ENCODE measurements around the gene MTX3.
A peak's percentile ranks its signal among the peaks of the same experiment; 100 is the strongest.

The MTX3 gene, protein sequence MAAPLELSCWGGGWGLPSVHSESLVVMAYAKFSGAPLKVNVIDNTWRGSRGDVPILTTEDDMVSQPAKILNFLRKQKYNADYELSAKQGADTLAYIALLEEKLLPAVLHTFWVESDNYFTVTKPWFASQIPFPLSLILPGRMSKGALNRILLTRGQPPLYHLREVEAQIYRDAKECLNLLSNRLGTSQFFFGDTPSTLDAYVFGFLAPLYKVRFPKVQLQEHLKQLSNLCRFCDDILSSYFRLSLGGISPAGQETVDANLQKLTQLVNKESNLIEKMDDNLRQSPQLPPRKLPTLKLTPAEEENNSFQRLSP

GRCh38 chr5:79990598-79991507, at the start of gene MTX3:
MTX3 (minus strand) TSS chr5:79991262; CDS start chr5:79991238, 24 bp downstream.
- peaks cover 11 to 24% (median 18%) of the 10 kb centered on the region in 5 donors for H3K36me3 ChIP-seq (ENCODE audit: control insufficient read depth in 5 of 5, insufficient read depth in 5 of 5, low read length in 5 of 5)
- no peak within 1 kb of the TSS for H3K27ac ChIP-seq (ENCODE audit: low read depth, low read length)
- H3K4me1 ChIP-seq (ENCODE audit: control insufficient read depth in 5 of 5, insufficient read depth in 5 of 5, low read length in 5 of 5) = peaks cover 0 to 19% (median 17%) of the 10 kb centered on the region in 5 donors
- peak within 1 kb of the TSS; percentile 79 to 99 (median 86) for H3K4me3 ChIP-seq (ENCODE audit: low read depth in 1 of 5, low read length in 5 of 5)
- H3K9ac ChIP-seq (ENCODE audit: low read length in 5 of 5) = peak within 1 kb of the TSS in 4 of 5 donors; percentile 62 to 85 (median 77)
- H3K9me3 ChIP-seq (ENCODE audit: control insufficient read depth in 5 of 5, low read length in 5 of 5) = no peaks in the 10 kb centered on the region
- no peaks in the 10 kb centered on the region for H3K27me3 ChIP-seq (ENCODE audit: control insufficient read depth in 5 of 5, insufficient read depth in 4 of 5, low read length in 5 of 5)

- H3K9ac ChIP-seq (ENCODE audit: low read length in 5 of 5) = no peak overlapping the region
- peaks cover 0 to 7% (median 3%) of the 10 kb centered on the region in 5 donors for H3K4me1 ChIP-seq (ENCODE audit: control insufficient read depth in 5 of 5, insufficient read depth in 5 of 5, low read length in 5 of 5)
- H3K9me3 ChIP-seq (ENCODE audit: control insufficient read depth in 5 of 5, low read length in 5 of 5) = no peaks in the 10 kb centered on the region
- no peaks in the 10 kb centered on the region for H3K36me3 ChIP-seq (ENCODE audit: control insufficient read depth in 5 of 5, insufficient read depth in 5 of 5, low read length in 5 of 5)
- H3K27ac ChIP-seq (ENCODE audit: low read depth, low read length) = no peak overlapping the region
- H3K27me3 ChIP-seq (ENCODE audit: control insufficient read depth in 5 of 5, insufficient read depth in 4 of 5, low read length in 5 of 5) = peaks cover 14 to 28% (median 18%) of the 10 kb centered on the region in 5 donors
- H3K4me3 ChIP-seq (ENCODE audit: low read depth in 1 of 5, low read length in 5 of 5) = no peak overlapping the region
These were observed 48.6 kb upstream of the MTX3 start for GRCh38 chr5:80039650-80040049.

DNA sequence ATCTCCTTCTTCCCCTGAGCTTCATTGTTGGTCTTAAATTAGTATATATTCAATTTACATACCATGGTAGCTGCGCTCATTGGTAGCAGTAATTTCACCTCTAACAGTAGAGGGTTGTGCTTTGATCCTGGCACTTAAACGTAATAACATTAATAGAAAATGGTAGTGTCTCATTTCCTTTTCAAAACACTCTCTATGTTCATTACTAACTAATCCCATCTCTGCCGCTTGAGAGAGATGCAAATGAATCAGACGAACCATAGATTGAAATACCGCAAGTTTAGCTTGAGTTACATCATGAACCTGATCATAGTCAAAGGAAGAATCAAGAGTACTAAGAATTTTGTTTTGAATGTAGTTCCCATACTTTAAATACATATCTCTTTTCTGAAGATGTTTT, 46.3 kb upstream of the MTX3 start:
- Histone ChIP-seq H3K27ac (ENCODE audit: low read depth, low read length) (no peak overlapping the region), H3K9ac (ENCODE audit: low read length in 5 of 5) (no peak overlapping the region), H3K4me3 (ENCODE audit: low read depth in 1 of 5, low read length in 5 of 5) (peak overlapping the region in 1 of 5 donors; percentile 12), H3K27me3 (ENCODE audit: control insufficient read depth in 5 of 5, insufficient read depth in 4 of 5, low read length in 5 of 5) (peaks cover 26 to 40% (median 33%) of the 10 kb centered on the region in 5 donors), H3K36me3 (ENCODE audit: control insufficient read depth in 5 of 5, insufficient read depth in 5 of 5, low read length in 5 of 5) (no peaks in the 10 kb centered on the region), H3K9me3 (ENCODE audit: control insufficient read depth in 5 of 5, low read length in 5 of 5) (no peaks in the 10 kb centered on the region), H3K4me1 (ENCODE audit: control insufficient read depth in 5 of 5, insufficient read depth in 5 of 5, low read length in 5 of 5) (peaks cover 0 to 7% (median 3%) of the 10 kb centered on the region in 5 donors)

GRCh38 chr5:80036615-80037014, 45.6 kb upstream of the MTX3 start:
- H3K27ac ChIP-seq (ENCODE audit: low read depth, low read length) = no peak overlapping the region
- no peaks in the 10 kb centered on the region for H3K36me3 ChIP-seq (ENCODE audit: control insufficient read depth in 5 of 5, insufficient read depth in 5 of 5, low read length in 5 of 5)
- H3K4me3 ChIP-seq (ENCODE audit: low read depth in 1 of 5, low read length in 5 of 5) = peak overlapping the region in 2 of 5 donors; percentile 12 to 24
- H3K9me3 ChIP-seq (ENCODE audit: control insufficient read depth in 5 of 5, low read length in 5 of 5) = no peaks in the 10 kb centered on the region
- no peak overlapping the region for H3K9ac ChIP-seq (ENCODE audit: low read length in 5 of 5)
- H3K27me3 ChIP-seq (ENCODE audit: control insufficient read depth in 5 of 5, insufficient read depth in 4 of 5, low read length in 5 of 5) = peaks cover 26 to 40% (median 34%) of the 10 kb centered on the region in 5 donors
- peaks cover 0 to 7% (median 3%) of the 10 kb centered on the region in 5 donors for H3K4me1 ChIP-seq (ENCODE audit: control insufficient read depth in 5 of 5, insufficient read depth in 5 of 5, low read length in 5 of 5)

DNA sequence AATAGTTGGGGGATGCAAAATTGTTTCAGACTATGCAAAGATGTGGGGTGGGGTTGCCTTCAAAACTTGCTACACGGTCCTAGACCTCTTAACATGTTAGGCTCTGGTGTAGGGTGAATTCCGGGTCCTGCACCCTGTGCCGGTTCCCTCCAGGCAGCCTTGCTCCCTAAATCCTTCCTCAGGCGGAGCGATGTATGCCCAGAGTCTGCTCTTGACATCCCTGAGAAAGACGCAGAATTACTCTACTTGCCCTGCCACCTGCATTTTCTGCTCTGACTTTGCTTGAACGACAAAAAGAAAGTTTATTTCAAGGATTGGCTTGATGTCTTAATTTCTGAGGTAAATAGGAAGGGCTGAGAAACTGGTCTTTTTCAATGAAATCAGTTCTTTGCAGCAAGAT, 44.8 kb upstream of the MTX3 start:
- peak overlapping the region in 3 of 5 donors; percentile 44 to 51 (median 51) for H3K4me3 ChIP-seq (ENCODE audit: low read depth in 1 of 5, low read length in 5 of 5)
- H3K9ac ChIP-seq (ENCODE audit: low read length in 5 of 5) = no peak overlapping the region
- H3K4me1 ChIP-seq (ENCODE audit: control insufficient read depth in 5 of 5, insufficient read depth in 5 of 5, low read length in 5 of 5) = peaks cover 0 to 7% (median 3%) of the 10 kb centered on the region in 5 donors

GRCh38 chr5:80034962-80035821, 44.1 kb upstream of the MTX3 start, which contains the start of gene THBS4:
THBS4 (plus strand) TSS chr5:80035348; CDS start chr5:80035538, 190 bp downstream.
- Histone ChIP-seq H3K4me1 (ENCODE audit: control insufficient read depth in 5 of 5, insufficient read depth in 5 of 5, low read length in 5 of 5) (peaks cover 0 to 7% (median 3%) of the 10 kb centered on the region in 5 donors), H3K4me3 (ENCODE audit: low read depth in 1 of 5, low read length in 5 of 5) (peak within 1 kb of the TSS; percentile 25 to 55 (median 51)), H3K9me3 (ENCODE audit: control insufficient read depth in 5 of 5, low read length in 5 of 5) (no peaks in the 10 kb centered on the region), H3K36me3 (ENCODE audit: control insufficient read depth in 5 of 5, insufficient read depth in 5 of 5, low read length in 5 of 5) (no peaks in the 10 kb centered on the region), H3K27ac (ENCODE audit: low read depth, low read length) (no peak within 1 kb of the TSS), H3K27me3 (ENCODE audit: control insufficient read depth in 5 of 5, insufficient read depth in 4 of 5, low read length in 5 of 5) (peaks cover 26 to 40% (median 34%) of the 10 kb centered on the region in 5 donors), H3K9ac (ENCODE audit: low read length in 5 of 5) (no peak within 1 kb of the TSS)

More for the DNA sequence above, 44.8 kb upstream of the MTX3 start:
- Histone ChIP-seq H3K27ac (ENCODE audit: low read depth, low read length) (no peak overlapping the region), H3K36me3 (ENCODE audit: control insufficient read depth in 5 of 5, insufficient read depth in 5 of 5, low read length in 5 of 5) (no peaks in the 10 kb centered on the region), H3K27me3 (ENCODE audit: control insufficient read depth in 5 of 5, insufficient read depth in 4 of 5, low read length in 5 of 5) (peaks cover 26 to 42% (median 34%) of the 10 kb centered on the region in 5 donors), H3K9me3 (ENCODE audit: control insufficient read depth in 5 of 5, low read length in 5 of 5) (no peaks in the 10 kb centered on the region)

GRCh38 chr5:80034559-80034958, 43.5 kb upstream of the MTX3 start:
- H3K27ac ChIP-seq (ENCODE audit: low read depth, low read length) = no peak overlapping the region
- peaks cover 26 to 40% (median 34%) of the 10 kb centered on the region in 5 donors for H3K27me3 ChIP-seq (ENCODE audit: control insufficient read depth in 5 of 5, insufficient read depth in 4 of 5, low read length in 5 of 5)
- H3K9ac ChIP-seq (ENCODE audit: low read length in 5 of 5) = no peak overlapping the region
- H3K36me3 ChIP-seq (ENCODE audit: control insufficient read depth in 5 of 5, insufficient read depth in 5 of 5, low read length in 5 of 5) = no peaks in the 10 kb centered on the region
- peaks cover 0 to 7% (median 3%) of the 10 kb centered on the region in 5 donors for H3K4me1 ChIP-seq (ENCODE audit: control insufficient read depth in 5 of 5, insufficient read depth in 5 of 5, low read length in 5 of 5)
- no peaks in the 10 kb centered on the region for H3K9me3 ChIP-seq (ENCODE audit: control insufficient read depth in 5 of 5, low read length in 5 of 5)
- H3K4me3 ChIP-seq (ENCODE audit: low read depth in 1 of 5, low read length in 5 of 5) = peak overlapping the region in 4 of 5 donors; percentile 25 to 55 (median 47)

DNA sequence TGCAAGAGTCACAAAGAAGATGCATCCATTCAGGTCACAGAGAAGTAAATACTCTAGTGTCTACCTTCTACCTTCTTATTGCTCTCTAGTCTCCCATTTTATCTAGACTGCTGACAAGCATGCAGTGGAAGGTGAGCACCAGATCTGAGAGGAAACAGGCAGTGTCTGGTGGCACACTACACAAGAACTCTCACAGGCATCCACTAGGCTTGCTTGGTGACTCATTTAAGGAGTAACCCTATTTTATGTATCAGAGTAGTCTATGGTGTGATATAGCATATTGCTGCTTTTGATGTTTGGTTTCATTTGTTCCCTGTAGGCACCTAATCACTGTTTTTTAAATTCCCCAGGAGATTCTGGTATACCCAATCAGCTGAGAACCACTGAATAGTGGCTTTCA, 42.5 kb upstream of the MTX3 start:
- H3K4me3 ChIP-seq (ENCODE audit: low read depth in 1 of 5, low read length in 5 of 5) = no peak overlapping the region
- H3K27ac ChIP-seq (ENCODE audit: low read depth, low read length) = no peak overlapping the region
- H3K9me3 ChIP-seq (ENCODE audit: control insufficient read depth in 5 of 5, low read length in 5 of 5) = no peaks in the 10 kb centered on the region
- no peak overlapping the region for H3K9ac ChIP-seq (ENCODE audit: low read length in 5 of 5)
- H3K4me1 ChIP-seq (ENCODE audit: control insufficient read depth in 5 of 5, insufficient read depth in 5 of 5, low read length in 5 of 5) = peaks cover 0 to 7% (median 3%) of the 10 kb centered on the region in 5 donors
- peaks cover 26 to 40% (median 34%) of the 10 kb centered on the region in 5 donors for H3K27me3 ChIP-seq (ENCODE audit: control insufficient read depth in 5 of 5, insufficient read depth in 4 of 5, low read length in 5 of 5)
- no peaks in the 10 kb centered on the region for H3K36me3 ChIP-seq (ENCODE audit: control insufficient read depth in 5 of 5, insufficient read depth in 5 of 5, low read length in 5 of 5)

- Histone ChIP-seq H3K4me3 (ENCODE audit: low read depth in 1 of 5, low read length in 5 of 5) (no peak overlapping the region), H3K27me3 (ENCODE audit: control insufficient read depth in 5 of 5, insufficient read depth in 4 of 5, low read length in 5 of 5) (peaks cover 24 to 33% (median 28%) of the 10 kb centered on the region in 5 donors), H3K27ac (ENCODE audit: low read depth, low read length) (no peak overlapping the region), H3K9me3 (ENCODE audit: control insufficient read depth in 5 of 5, low read length in 5 of 5) (no peaks in the 10 kb centered on the region), H3K9ac (ENCODE audit: low read length in 5 of 5) (no peak overlapping the region), H3K36me3 (ENCODE audit: control insufficient read depth in 5 of 5, insufficient read depth in 5 of 5, low read length in 5 of 5) (no peaks in the 10 kb centered on the region), H3K4me1 (ENCODE audit: control insufficient read depth in 5 of 5, insufficient read depth in 5 of 5, low read length in 5 of 5) (peaks cover 0 to 7% (median 3%) of the 10 kb centered on the region in 5 donors)
These were observed 40.0 kb upstream of the MTX3 start for GRCh38 chr5:80031109-80031508.

Data from subcutaneous abdominal adipose tissue (tissue), 5 donors.